SK-N-SH (cell line): ENCODE measurements around the gene IGSF3.

ENCODE experiments used
- EZH2phosphoT487 ChIP-seq: fragments of 200-600 bp; sonication (generic); IDR thresholded peaks from 2 replicates; pipeline ENCODE4 v1.6.1; 2017; ENCODE audit warnings: low read depth, mixed run types, mild to moderate bottlenecking, antibody characterized with exemption, moderate library complexity, borderline replicate concordance
- FOXM1 ChIP-seq: IDR thresholded peaks from 2 replicates; pipeline ENCODE4 v1.4.0; 2012; ENCODE audit warnings: low read depth, mild to moderate bottlenecking
- GABPA ChIP-seq: IDR thresholded peaks from 2 replicates; pipeline ENCODE4 v1.4.0; 2012; ENCODE audit warnings: low read depth, mild to moderate bottlenecking
- JUND ChIP-seq: IDR thresholded peaks from 2 replicates; pipeline ENCODE4 v1.4.0; 2012
- NFIC ChIP-seq: IDR thresholded peaks from 2 replicates; pipeline ENCODE4 v1.4.0; 2012; ENCODE audit warnings: borderline replicate concordance
- PBX3 ChIP-seq: IDR thresholded peaks from 2 replicates; pipeline ENCODE4; 2012
- POLR2AphosphoS5 ChIP-seq: IDR thresholded peaks from 2 replicates; pipeline ENCODE4 v1.6.1; 2012; ENCODE audit warnings: low read depth, low read length
- RXRA ChIP-seq: IDR thresholded peaks from 2 replicates; pipeline ENCODE4 v1.4.0; 2012; ENCODE audit warnings: low read depth, mild to moderate bottlenecking, borderline replicate concordance
- SMC3 ChIP-seq: IDR thresholded peaks from 2 replicates; pipeline ENCODE4 v1.6.1; 2012; ENCODE audit warnings: low read depth, low read length, improper control_type of control experiment
- TAF1 ChIP-seq: IDR thresholded peaks from 2 replicates; pipeline ENCODE4 v1.6.1; 2012; ENCODE audit warnings: low read depth, mild to moderate bottlenecking, low read length, moderate library complexity, borderline replicate concordance
- TCF12 ChIP-seq: IDR thresholded peaks from 2 replicates; pipeline ENCODE4 v1.4.0; 2012
- TF ChIP-seq, protein P1 (sequence below): fragments of 200-600 bp; sonication (generic); IDR thresholded peaks from 2 replicates; pipeline ENCODE4 v1.6.1; 2017; ENCODE audit warnings: antibody characterized with exemption, mild to moderate bottlenecking, moderate library complexity
- TF ChIP-seq, protein P2 (sequence below): IDR thresholded peaks from 2 replicates; pipeline ENCODE4 v1.4.0; 2012; ENCODE audit warnings: low read depth
- TF ChIP-seq, protein P3 (sequence below): fragments of 150-350 bp; IDR thresholded peaks from 2 replicates; pipeline ENCODE4 v1.6.1; 2017; ENCODE audit warnings: antibody characterized with exemption, low read length, low read depth, borderline replicate concordance

DNA sequence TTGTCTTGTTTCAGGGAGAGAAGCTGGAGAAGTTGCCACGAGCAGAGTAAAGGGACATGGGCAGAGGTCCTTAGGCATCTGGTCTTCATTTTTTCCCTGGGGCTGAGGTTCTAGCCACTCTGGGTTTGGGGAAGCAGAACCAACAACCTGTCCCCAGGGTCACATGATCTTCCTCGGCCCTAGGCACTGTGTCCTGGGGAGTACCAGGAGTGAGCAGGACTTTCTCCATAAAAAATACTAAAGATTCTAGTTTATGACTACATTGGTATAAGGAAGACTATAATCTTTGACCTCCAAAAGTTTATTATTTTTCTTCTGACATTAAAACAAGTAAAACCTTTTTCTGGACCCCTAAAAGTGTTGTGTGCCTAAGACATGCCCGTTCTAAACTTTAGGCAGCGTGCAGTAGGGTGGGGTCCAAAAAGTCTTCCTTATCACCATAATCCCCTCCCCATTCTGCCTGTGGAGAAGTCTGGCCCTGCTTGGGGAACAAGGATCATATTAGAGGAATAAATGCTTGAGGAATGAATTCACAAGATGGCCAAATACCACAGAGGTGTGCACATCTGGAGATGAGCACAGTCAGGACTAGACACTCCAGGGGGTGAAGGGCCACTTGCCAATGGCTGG lies 19.3 kb upstream of the IGSF3 start:
- TF ChIP-seq, protein P1, sequence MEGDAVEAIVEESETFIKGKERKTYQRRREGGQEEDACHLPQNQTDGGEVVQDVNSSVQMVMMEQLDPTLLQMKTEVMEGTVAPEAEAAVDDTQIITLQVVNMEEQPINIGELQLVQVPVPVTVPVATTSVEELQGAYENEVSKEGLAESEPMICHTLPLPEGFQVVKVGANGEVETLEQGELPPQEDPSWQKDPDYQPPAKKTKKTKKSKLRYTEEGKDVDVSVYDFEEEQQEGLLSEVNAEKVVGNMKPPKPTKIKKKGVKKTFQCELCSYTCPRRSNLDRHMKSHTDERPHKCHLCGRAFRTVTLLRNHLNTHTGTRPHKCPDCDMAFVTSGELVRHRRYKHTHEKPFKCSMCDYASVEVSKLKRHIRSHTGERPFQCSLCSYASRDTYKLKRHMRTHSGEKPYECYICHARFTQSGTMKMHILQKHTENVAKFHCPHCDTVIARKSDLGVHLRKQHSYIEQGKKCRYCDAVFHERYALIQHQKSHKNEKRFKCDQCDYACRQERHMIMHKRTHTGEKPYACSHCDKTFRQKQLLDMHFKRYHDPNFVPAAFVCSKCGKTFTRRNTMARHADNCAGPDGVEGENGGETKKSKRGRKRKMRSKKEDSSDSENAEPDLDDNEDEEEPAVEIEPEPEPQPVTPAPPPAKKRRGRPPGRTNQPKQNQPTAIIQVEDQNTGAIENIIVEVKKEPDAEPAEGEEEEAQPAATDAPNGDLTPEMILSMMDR: no peak
- TF ChIP-seq TCF12: no peak
- TF ChIP-seq TAF1: no peak
- TF ChIP-seq, protein P2, sequence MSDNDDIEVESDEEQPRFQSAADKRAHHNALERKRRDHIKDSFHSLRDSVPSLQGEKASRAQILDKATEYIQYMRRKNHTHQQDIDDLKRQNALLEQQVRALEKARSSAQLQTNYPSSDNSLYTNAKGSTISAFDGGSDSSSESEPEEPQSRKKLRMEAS: no peak
- TF ChIP-seq EZH2phosphoT487: no peak
- no peak for TF ChIP-seq FOXM1
- TF ChIP-seq JUND: no peak
- TF ChIP-seq, protein P3, sequence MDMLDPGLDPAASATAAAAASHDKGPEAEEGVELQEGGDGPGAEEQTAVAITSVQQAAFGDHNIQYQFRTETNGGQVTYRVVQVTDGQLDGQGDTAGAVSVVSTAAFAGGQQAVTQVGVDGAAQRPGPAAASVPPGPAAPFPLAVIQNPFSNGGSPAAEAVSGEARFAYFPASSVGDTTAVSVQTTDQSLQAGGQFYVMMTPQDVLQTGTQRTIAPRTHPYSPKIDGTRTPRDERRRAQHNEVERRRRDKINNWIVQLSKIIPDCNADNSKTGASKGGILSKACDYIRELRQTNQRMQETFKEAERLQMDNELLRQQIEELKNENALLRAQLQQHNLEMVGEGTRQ: no peak
- no peak for TF ChIP-seq SMC3
- TF ChIP-seq GABPA: no peak
- no peak for TF ChIP-seq POLR2AphosphoS5
- no peak for TF ChIP-seq PBX3
- no peak for TF ChIP-seq RXRA
- TF ChIP-seq NFIC: no peak
